Loucy (cell line): ENCODE results near the gene ARHGAP19.
"Not testable (repeated sequence)": the region's sequence is repeated elsewhere in the genome, so short reads cannot be mapped to it uniquely, and the experiment has no call there.

Experiments
- EZH2phosphoT487 ChIP-seq: fragments of 200-600 bp; IDR thresholded peaks from 2 replicates; pipeline ENCODE4 v1.6.1; 2018; ENCODE audit warnings: antibody characterized with exemption, mild to moderate bottlenecking, moderate library complexity, borderline replicate concordance
- TF ChIP-seq, protein P1 (sequence below): fragments of 200-600 bp; sonication (generic); conservative IDR thresholded peaks from 2 replicates; pipeline ENCODE4 v1.5.1; 2014; ENCODE audit warnings: mild to moderate bottlenecking, antibody characterized with exemption, low read length

DNA sequence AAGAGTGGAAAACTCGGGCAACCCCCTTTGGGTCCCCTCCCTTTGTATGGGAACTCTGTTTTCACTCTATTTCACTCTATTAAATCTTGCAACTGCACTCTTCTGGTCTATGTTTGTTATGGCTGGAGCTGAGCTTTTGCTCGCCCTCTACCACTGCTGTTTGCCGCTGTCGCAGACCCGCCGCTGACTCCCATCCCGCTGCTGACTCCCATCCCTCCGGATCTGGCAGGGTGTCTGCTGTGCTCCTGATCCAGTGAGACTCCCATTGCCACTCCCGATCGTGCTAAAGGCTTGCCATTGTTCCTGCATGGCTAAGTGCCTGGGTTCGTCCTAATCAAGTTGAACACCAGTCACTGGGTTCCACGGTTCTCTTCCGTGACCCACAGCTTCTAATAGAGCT is 2.4 kb downstream of the ARHGAP19 start:
- TF ChIP-seq, protein P1, sequence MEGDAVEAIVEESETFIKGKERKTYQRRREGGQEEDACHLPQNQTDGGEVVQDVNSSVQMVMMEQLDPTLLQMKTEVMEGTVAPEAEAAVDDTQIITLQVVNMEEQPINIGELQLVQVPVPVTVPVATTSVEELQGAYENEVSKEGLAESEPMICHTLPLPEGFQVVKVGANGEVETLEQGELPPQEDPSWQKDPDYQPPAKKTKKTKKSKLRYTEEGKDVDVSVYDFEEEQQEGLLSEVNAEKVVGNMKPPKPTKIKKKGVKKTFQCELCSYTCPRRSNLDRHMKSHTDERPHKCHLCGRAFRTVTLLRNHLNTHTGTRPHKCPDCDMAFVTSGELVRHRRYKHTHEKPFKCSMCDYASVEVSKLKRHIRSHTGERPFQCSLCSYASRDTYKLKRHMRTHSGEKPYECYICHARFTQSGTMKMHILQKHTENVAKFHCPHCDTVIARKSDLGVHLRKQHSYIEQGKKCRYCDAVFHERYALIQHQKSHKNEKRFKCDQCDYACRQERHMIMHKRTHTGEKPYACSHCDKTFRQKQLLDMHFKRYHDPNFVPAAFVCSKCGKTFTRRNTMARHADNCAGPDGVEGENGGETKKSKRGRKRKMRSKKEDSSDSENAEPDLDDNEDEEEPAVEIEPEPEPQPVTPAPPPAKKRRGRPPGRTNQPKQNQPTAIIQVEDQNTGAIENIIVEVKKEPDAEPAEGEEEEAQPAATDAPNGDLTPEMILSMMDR, result not testable (repeated sequence)
- TF ChIP-seq EZH2phosphoT487, result not testable (repeated sequence)
